ENCODE results near the gene ARHGAP24. TPM values are rescaled to one million over a fixed set of nuclear protein-coding genes. Genes with fewer than 3 reads are reported as not detected.

The ARHGAP24 gene
- total and polyA plus RNA-seq, 2 of the 13 experiments (the other 11 are each of a cell fraction or from before 2014, with no cell fraction given) = 0.07 to 0.55 TPM

- Histone ChIP-seq H3K36me3 (replicated peaks in 1 of 2; ENCODE audit: control insufficient read depth in 1 of 2, insufficient read depth in 2 of 2, low read length in 2 of 2) (no peaks in the 10 kb centered on the region), H3K27ac (ENCODE audit: extremely low read length, insufficient read depth, low read length) (no peak overlapping the region), H2AFZ (ENCODE audit: low read length) (no peak overlapping the region), H3K4me2 (ENCODE audit: low read depth, low read length) (no peak overlapping the region), H3K9me3 (ENCODE audit: low read length) (no peaks in the 10 kb centered on the region), H3K4me1 (ENCODE audit: insufficient read depth, low read length) (no peaks in the 10 kb centered on the region), H3K79me2 (ENCODE audit: insufficient read depth, low read length) (no peaks in the 10 kb centered on the region), H3K4me3 (replicated peaks in 1 of 3; ENCODE audit: insufficient read depth in 1 of 3, low read depth in 2 of 3, low read length in 3 of 3) (no peak overlapping the region), H3K9ac (ENCODE audit: insufficient read depth, low read depth, low read length) (no peak overlapping the region), H3K27me3 (ENCODE audit: control insufficient read depth in 1 of 2, insufficient read depth in 2 of 2, low read length in 2 of 2) (no peaks in the 10 kb centered on the region), H4K20me1 (ENCODE audit: insufficient read depth, low read length) (no peaks in the 10 kb centered on the region)
- TF ChIP-seq ZFX (CRISPR knock-in tag; IDR thresholded peaks at IDR 0.05; ENCODE audit: low read depth) (no peak), ZNF546 (CRISPR knock-in tag; conservative IDR thresholded peaks at IDR 0.05) (no peak), ZNF646 (CRISPR knock-in tag; IDR thresholded peaks at IDR 0.05) (no peak), ZNF446 (CRISPR knock-in tag; IDR thresholded peaks at IDR 0.05) (no peak), ARID3A (IDR thresholded peaks at IDR 0.05; ENCODE audit: low read depth, low read length) (no peak), ZBTB37 (CRISPR knock-in tag; IDR thresholded peaks at IDR 0.05) (no peak), ZNF382 (CRISPR knock-in tag; IDR thresholded peaks at IDR 0.05; ENCODE audit: borderline replicate concordance) (no peak), ZNF333 (CRISPR knock-in tag; IDR thresholded peaks at IDR 0.05; ENCODE audit: borderline replicate concordance) (no peak), CERS6 (CRISPR knock-in tag; IDR thresholded peaks at IDR 0.05) (no peak), GLI4 (CRISPR knock-in tag; IDR thresholded peaks at IDR 0.05; ENCODE audit: borderline replicate concordance) (no peak), KDM6A (CRISPR knock-in tag; IDR thresholded peaks at IDR 0.05; ENCODE audit: low read depth) (no peak), ZNF746 (CRISPR knock-in tag; IDR thresholded peaks at IDR 0.05) (no peak), ZNF576 (CRISPR knock-in tag; IDR thresholded peaks at IDR 0.05) (no peak), HDAC6 (IDR thresholded peaks at IDR 0.05; ENCODE audit: low read depth, low read length) (no peak)
- ChIA-PET CTCF (ENCODE audit: low intra/inter-chr PET ratio, low total read pairs) (no interaction called here), POLR2A (no interaction called here)
- DNase-seq (ENCODE audit: low spot score) (no peak), FAIRE-seq (no peak), ATAC-seq (no peak)
- in situ Hi-C loops (cut with HindIII; ENCODE audit: extremely low pct_ligation_motif_present, low pct_unique_long_range_greater_than_20kb) (loop anchor here (5.0 kb wide), 1 partner anchor 169 kb away; no protein-coding TSS in a partner anchor), intact Hi-C loops (cut with micrococcal nuclease; ENCODE audit: unreplicated experiment) (loop anchor here (10.0 kb wide), 1 partner anchor 142 kb away; no protein-coding TSS in a partner anchor)
- BruUV-seq (replicated peaks) = no TSS peak
- WGBS (ENCODE audit: low lambda C conversion rate) = 0% methylated on average over 2 of the region's 2 CpGs
Measured at GRCh38 chr4:85966373-85966772, 491.4 kb downstream of the ARHGAP24 start.

Data from HepG2 (cell line).